PC-9 (cell line): Measurements from ENCODE around the gene SMG6.

ENCODE experiments used
- EZH2 ChIP-seq: fragments of 200-600 bp; sonication (generic); IDR thresholded peaks from 2 replicates; pipeline ENCODE4 v1.8.0; 2017; ENCODE audit warnings: antibody characterized with exemption, low read depth
- TF ChIP-seq, protein P1 (sequence below): fragments of 200-600 bp; sonication (generic); conservative IDR thresholded peaks from 2 replicates; pipeline ENCODE4 v1.6.1; 2017; ENCODE audit warnings: mixed run types, antibody characterized with exemption, mild to moderate bottlenecking, moderate library complexity

DNA sequence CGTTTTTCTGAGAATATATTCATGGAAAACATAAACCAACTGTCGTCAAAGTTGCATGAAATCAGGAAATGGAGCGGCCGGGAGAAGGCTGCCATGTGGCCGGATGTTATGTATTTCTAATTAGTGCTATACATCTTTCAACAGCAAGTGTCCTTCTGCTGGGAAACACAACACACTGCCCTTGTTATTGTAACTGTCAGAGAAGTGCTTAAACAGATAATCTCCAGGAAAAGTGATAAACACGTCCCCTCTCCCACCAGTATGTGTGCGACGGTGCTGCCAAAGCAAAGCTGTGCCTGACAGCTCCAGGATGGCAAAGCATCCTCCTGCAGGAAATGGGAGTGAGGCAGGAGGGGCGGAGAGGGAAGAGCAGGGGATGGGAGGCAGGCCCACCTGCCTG is 111.8 kb downstream of the SMG6 start:
- TF ChIP-seq, protein P1, sequence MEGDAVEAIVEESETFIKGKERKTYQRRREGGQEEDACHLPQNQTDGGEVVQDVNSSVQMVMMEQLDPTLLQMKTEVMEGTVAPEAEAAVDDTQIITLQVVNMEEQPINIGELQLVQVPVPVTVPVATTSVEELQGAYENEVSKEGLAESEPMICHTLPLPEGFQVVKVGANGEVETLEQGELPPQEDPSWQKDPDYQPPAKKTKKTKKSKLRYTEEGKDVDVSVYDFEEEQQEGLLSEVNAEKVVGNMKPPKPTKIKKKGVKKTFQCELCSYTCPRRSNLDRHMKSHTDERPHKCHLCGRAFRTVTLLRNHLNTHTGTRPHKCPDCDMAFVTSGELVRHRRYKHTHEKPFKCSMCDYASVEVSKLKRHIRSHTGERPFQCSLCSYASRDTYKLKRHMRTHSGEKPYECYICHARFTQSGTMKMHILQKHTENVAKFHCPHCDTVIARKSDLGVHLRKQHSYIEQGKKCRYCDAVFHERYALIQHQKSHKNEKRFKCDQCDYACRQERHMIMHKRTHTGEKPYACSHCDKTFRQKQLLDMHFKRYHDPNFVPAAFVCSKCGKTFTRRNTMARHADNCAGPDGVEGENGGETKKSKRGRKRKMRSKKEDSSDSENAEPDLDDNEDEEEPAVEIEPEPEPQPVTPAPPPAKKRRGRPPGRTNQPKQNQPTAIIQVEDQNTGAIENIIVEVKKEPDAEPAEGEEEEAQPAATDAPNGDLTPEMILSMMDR = no peak
- no peak for TF ChIP-seq EZH2
